HG02885 (cell line): ENCODE results near the gene TMEM266.

Source experiments
- ATAC-seq: cut with Tn5 transposase; IDR thresholded peaks from one replicate; pipeline ENCODE4 v1.9.1; 2021; ENCODE audit warnings: mild to moderate bottlenecking; ENCODE audit not compliant: unreplicated experiment, poor library complexity

TMEM266 gene

GRCh38 chr15:76159282-76159681 is 99.5 kb downstream of the TMEM266 start:
- ATAC-seq: no peak

DNA sequence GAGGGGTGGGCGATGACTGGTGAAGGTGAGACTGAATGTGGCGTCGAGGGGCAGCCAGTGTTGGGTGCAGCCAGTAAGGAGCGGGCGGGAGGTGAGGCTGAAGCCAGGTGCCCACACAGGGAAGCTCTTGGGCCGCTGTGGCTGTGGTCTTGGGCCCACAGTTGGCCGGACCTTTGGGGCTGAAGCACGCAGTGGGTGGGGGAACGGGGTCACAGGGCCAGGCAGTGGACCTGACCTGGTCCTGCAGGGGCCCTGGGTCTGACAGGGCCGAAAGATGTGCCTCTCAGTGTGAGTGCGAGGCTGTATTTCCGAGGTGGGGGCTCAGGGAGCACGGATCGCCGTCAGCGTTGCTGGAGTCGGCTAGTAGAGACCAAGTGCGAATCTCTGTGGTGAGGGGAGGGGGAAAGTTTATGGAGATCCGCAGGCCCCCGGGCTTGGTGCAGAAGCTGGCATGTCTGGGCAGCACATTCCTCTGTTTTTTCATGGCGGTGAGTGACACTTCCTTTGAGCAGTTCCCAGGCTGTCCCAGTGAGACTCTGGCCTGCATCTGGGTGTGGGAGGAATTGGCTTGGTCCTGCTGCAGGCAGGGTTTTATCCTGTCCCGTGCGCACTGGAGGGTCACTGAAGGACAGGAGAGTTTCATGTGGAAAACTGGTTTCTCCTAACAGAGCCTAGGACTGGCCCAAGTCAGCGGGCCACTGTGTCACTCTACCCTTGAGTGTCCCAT is 100.8 kb downstream of the TMEM266 start:
- ATAC-seq: no peak

DNA sequence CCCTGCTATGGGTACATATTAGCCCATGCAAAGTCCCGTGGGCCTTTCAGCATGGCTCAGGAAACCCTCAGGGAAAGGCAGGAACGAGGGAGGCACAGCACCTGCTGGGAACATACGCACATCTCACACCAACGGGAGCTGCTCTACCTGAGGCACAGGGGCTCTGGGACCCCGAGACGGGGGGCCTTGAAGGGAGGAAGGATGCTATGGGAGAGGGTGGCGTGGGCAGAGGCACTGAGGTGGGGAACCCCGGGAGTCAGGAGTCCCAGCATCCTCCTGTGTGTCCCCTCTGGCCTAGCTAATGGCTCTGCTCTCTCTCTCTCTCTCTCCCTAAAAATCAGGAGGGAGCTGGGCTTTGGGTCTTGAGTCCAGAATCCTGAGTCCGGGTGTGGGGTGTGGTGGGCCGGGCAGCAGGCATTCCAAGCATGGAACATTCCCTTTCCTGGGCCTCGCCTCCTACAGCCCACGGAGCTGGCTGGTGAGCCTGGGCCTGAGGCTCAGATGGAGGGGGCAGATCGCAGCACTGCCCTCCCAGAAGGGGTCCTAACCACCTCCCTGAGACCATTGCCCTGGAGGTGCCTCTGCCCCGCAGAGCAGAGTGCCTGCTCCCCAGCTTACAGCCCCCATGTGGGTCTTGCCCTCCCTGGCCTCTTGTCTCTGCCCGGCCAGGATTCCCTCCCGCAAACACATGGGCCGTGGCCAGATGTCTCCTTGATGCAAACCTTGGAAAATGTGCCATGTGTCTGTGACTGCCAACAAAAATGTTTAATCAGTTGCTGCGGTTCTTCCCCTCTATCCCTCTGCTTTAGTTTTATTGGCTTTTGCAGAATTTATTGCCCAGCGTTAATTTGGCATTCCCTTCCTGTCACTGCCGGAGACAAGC is 101.6 kb downstream of the TMEM266 start:
- no peak for ATAC-seq

- no peak for ATAC-seq
These were observed 102.2 kb downstream of the TMEM266 start for GRCh38 chr15:76162036-76162398.

DNA sequence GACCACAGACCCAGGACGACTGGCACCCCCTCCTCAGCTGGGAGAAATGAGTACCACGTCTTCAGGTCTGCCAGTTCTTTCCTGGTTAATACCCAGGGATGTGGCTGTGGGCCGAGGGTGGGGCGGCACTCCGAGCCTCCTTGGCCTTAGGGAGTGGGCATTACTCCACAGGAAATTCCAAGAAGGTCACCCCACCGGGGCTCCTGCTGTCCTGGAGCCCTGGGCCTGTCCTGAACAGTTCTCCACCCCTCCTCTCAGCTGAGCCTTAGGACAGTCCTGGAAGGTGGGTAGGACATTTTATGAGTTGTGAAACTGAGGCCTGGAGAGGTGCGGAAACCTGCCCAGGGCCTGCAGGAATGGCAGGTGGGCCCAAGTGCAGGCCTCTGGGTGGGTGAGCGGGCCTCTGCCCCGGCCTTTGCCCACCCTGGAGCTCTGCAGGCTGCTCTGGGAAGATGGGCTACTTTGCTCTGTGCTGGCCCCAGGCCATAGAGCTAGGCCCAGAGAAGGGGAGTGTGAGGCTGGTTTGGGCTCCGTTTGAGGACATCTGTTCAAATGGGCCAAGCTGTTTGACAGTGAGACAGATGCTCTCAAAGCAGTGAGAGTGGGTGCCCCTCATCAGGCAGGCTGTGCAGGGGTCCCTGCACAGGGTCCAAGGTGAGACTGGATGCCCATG is 103.1 kb downstream of the TMEM266 start:
- ATAC-seq: no peak

DNA sequence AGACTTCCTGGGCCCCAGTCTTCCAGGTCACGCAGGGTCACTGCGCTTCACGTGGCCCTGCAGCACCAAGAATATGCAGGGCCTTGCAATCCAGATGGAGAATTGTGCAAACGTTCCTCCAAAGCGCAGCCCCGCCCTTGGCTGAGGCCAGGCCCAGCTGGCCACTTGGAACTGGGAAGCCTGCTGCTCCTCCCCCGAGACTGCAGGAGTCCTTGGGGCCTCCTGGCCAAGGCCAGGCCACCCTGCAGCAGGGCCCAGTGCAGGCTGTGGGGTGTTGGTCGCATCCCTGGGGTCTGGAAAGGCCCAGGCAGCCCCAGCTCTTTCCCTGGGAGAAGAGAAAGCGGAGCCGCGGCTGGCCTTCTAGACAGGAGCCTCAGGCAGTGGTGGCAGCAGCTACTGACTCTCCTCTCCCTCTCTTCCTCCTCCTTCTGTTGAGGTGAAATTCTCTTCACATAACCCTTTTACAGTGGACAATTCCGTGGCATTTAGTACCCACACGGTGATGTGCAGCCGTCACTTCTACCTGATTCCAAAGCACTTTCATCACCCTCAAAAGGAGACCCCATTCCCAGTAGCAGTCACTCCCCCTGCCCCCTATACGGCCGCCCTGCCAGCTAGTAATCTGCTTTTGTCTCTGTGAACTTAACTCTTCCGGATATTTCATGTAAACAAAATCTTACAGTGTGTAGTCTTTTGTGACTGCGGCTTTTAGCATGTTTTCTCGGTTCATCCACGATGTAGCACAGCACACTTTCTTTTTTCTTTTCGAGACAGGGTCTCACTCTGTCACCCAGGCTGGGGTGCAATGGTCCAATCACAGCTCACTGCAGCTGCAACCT is 103.9 kb downstream of the TMEM266 start:
- no peak for ATAC-seq

- no peak for ATAC-seq
These were observed 104.8 kb downstream of the TMEM266 start for GRCh38 chr15:76164602-76165001.

DNA sequence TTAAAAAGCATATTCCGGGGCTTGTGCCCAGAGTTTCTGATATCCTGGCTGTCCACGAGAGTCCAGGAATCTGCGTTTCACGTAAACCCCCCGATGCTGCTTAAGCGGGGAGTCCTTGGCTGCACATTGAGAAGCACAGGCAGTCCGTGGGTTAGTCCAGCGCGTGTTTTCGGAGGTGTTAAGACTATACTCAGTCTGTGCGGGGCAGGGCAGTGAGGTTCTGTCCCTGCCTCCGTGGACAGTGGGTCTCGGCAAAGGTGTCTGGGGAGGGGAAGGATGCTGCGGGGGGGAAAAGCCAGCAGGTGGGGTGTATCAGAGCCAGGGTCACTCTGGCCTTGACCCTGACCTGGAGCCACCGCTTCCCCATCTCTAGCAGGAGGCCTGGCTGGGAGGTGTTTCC is 106.2 kb downstream of the TMEM266 start:
- ATAC-seq: no peak

DNA sequence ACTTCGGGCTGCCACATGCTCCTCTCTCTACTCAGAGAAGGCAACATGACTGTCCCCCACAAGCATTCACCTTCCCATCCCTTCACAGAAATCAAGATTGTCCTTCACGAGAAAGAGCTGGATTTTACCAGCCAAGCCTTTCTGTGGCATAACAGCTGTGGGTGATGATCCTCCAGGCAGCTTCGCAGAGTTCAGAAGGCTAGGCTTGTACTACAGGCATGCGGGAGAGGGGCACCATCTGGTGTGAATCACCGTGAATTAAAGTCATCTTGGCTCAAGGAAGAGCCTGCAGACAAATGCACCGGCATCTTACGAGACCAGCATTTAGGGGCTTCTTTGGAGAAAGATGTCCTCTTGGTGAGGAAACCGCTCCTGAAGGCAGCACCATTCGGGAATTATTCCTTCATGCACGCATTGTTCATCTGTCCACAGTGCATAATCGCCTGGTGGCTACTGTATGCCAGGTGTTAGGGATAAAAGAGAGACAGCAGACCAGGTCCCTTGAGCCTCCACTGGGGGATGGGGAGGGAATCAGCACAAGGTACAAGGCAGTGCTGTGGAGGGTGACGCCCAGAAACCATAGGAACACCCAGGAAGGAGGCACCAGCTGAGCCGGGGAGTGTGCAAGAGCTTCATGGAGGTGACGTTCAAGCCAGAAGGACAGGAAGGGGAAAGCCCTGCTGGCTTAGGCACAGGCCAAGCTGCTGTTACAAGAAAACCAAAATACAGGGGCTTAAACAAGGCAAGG is 108.6 kb downstream of the TMEM266 start:
- no peak for ATAC-seq

DNA sequence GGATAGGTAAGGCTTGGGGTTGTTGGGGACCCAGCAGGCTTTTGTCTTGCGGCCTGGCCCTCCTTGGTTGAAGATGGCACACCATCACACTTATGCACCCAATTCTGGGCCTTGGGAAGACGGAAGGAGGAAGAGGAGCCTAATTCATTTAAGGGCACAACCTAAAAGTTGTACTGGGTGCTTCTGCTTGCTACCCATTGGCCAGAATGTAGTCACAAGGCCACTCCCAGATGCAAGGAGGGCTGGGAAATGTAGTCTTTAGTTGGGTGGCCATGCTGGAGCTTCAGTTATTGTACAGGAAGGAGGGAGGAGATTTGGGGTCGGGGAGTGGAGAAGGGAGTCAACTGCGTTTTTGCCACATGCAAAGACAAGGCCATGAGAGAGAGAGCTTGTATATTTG is 109.2 kb downstream of the TMEM266 start:
- ATAC-seq: no peak

- ATAC-seq: no peak
These were observed 110.4 kb downstream of the TMEM266 start for GRCh38 chr15:76169911-76170800.

DNA sequence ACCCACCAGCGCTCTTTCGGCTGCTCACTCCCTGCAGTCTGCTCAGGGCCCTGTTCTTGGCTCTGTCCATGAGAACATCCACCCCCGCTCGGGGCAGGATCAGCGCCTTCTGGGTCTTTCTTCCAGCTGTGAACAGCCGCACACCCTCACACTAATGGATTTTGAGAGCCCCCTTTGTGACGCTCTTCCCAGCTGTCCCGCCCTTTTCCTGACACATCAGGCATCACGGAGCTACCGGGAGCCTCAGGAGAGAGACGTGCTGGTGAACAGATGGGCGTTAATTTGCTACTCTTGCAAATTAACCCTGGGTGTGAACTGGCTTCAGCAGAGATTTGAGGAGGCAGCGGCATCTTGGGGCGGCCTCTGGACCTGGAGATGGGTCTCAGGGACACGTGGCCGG is 113.0 kb downstream of the TMEM266 start:
- ATAC-seq: no peak

GRCh38 chr15:76173317-76173834 is 113.6 kb downstream of the TMEM266 start:
- ATAC-seq: no peak

DNA sequence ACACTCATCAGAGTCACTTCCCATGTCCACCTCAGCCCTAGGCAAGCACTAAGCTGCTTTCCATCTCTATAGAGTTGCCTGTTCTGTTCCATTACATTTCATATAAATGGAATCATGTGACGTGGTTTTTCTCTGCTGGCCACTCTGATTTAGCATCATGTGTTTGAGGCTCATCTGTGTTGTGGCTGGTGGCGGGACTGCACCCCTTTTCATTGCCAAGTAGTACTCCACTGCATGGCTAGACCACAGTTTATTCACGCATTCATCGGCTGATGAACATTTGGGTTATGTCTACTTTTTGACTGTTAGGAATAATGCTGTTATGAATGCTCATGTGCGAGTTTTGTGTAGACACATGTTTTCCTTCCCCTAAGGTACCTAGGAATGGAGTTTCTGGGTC is 114.9 kb downstream of the TMEM266 start:
- no peak for ATAC-seq

DNA sequence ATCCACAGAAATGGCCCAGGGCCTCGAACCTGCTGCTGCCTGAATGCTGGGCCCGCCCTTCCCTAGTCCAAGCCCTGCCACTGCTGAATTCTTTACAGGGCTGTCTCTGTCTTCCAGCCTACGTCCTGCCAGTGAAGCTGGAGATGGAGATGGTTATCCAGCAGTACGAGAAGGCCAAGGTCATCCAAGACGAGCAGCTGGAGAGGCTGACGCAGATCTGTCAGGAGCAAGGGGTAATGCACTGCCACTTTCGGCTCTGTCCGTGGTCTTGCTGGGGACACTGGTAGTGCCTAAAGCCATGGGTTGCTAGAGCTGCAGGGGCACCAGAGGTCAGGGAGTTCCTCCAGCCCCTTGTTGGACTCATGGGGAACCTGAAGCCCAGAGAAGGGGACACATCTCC is 115.7 kb downstream of the TMEM266 start:
- ATAC-seq: no peak

DNA sequence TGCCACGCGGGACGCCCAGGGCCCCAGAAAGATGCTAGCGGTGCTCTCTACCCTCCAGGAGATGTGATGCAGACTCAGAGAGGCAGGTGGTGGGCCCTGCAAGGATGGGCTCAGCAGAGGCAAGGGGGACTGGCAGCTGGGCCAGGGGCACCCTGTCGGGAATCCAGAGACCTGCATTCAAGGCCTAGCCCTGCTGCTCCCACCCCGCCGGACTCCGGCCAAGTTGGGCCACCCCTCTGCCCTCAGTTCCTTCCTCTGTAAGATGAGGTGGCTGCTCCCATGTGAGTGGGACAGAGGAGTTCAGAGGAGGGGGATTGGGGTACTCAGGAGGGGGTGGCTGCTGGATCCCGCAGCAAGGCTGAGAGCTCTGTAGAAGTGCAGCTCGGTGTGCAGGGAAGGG is 116.3 kb downstream of the TMEM266 start:
- no peak for ATAC-seq

DNA sequence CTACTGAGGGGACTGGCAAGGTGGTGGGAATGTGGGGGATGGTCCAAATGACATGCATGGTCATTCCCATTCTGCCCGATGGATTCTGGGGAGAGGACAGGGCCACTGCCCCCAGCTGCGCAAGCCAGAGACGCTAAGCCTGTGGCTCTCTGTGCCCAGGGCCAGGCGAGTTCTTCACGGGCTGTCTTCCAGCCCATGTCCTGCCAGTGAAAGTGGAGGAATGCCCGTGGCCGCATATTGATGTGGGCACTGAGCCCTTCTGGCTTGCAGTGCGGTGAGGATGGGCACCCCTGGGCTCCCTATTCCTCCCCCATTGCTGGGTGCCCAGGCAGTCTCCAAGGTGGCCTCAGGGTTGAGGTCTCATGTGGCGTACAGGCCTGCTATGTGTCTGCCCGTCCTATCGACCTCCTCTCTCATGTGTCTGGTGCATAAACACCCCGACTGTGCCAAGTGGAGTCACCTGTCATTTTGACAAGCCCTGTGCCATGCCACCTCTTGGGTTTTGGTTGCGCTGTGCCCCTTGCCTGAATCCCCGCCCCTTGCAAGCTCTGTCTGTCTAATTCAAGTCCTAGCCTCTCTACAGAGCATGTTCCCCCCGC is 116.8 kb downstream of the TMEM266 start:
- ATAC-seq: no peak

- no peak for ATAC-seq
These were observed 117.8 kb downstream of the TMEM266 start for GRCh38 chr15:76177491-76178040.
